ENCODE results near the gene SORCS2. TPM values are rescaled to one million over a fixed set of nuclear protein-coding genes. Genes with fewer than 3 reads are reported as not detected.

Gene SORCS2
- total RNA-seq, 6 donors from 2014 or later = 2.2 to 28.3 (median 7.2) TPM

GRCh38 chr4:7764466-7764865, 572.1 kb downstream of the SORCS2 start:
- Histone ChIP-seq H3K9me3 (no peaks in the 10 kb centered on the region), H3K36me3 (peaks cover 0 to 56% (median 24%) of the 10 kb centered on the region in 4 donors), H3K27me3 (no peaks in the 10 kb centered on the region), H3K4me1 (no peaks in the 10 kb centered on the region), H3K27ac (no peak overlapping the region), H3K4me3 (no peak overlapping the region)
- 89 to 95% methylated on average over 4 to 5 of the region's 5 CpGs for WGBS, 2 donors
- DNase-seq = no peak
- ATAC-seq (ENCODE audit: low FRiP score in 2 of 2) = no peak
- TF ChIP-seq POLR2A (IDR thresholded peaks at IDR 0.05) (no peak), EP300 (IDR thresholded peaks at IDR 0.05) (no peak), POLR2AphosphoS5 (IDR thresholded peaks at IDR 0.05) (no peak), CTCF (IDR thresholded peaks at IDR 0.05) (no peak)

- no peak for TF ChIP-seq POLR2AphosphoS5 (IDR thresholded peaks at IDR 0.05)
- TF ChIP-seq POLR2A (IDR thresholded peaks at IDR 0.05) = no peak
- TF ChIP-seq CTCF (IDR thresholded peaks at IDR 0.05) = no peak
- TF ChIP-seq EP300 (IDR thresholded peaks at IDR 0.05) = no peak
- Histone ChIP-seq H3K4me3 (no peak overlapping the region), H3K9me3 (no peaks in the 10 kb centered on the region), H3K36me3 (peaks cover 0 to 68% (median 28%) of the 10 kb centered on the region in 4 donors), H3K27ac (no peak overlapping the region), H3K27me3 (no peaks in the 10 kb centered on the region), H3K4me1 (no peaks in the 10 kb centered on the region)
- ATAC-seq (ENCODE audit: low FRiP score in 2 of 2) = no peak
- 91 to 95% methylated on average over 4 to 12 of the region's 12 CpGs for WGBS, 2 donors
- DNase-seq = no peak
Observed at GRCh38 chr4:7765666-7766065, 573.3 kb downstream of the SORCS2 start.

GRCh38 chr4:7766086-7766485, 573.7 kb downstream of the SORCS2 start:
- Histone ChIP-seq H3K27me3 (no peaks in the 10 kb centered on the region), H3K36me3 (peaks cover 0 to 70% (median 28%) of the 10 kb centered on the region in 4 donors), H3K4me1 (no peaks in the 10 kb centered on the region), H3K9me3 (no peaks in the 10 kb centered on the region), H3K27ac (no peak overlapping the region), H3K4me3 (no peak overlapping the region)
- no peak for TF ChIP-seq POLR2AphosphoS5 (IDR thresholded peaks at IDR 0.05)
- no peak for TF ChIP-seq EP300 (IDR thresholded peaks at IDR 0.05)
- TF ChIP-seq POLR2A (IDR thresholded peaks at IDR 0.05) = no peak
- no peak for TF ChIP-seq CTCF (IDR thresholded peaks at IDR 0.05)
- WGBS, 2 donors = 88 to 95% methylated on average over 3 to 11 of the region's 11 CpGs
- ATAC-seq (ENCODE audit: low FRiP score in 2 of 2) = no peak
- no peak for DNase-seq

- Histone ChIP-seq H3K27ac (no peak overlapping the region), H3K36me3 (peaks cover 0 to 77% (median 29%) of the 10 kb centered on the region in 4 donors), H3K4me3 (no peak overlapping the region), H3K9me3 (no peaks in the 10 kb centered on the region), H3K27me3 (no peaks in the 10 kb centered on the region), H3K4me1 (no peaks in the 10 kb centered on the region)
- DNase-seq (no peak), ATAC-seq (ENCODE audit: low FRiP score in 2 of 2) (no peak)
- WGBS, 2 donors = 85 to 89% methylated on average over 23 of the region's 23 CpGs
- no peak for TF ChIP-seq POLR2A (IDR thresholded peaks at IDR 0.05)
Observed at GRCh38 chr4:7766661-7767345, 574.5 kb downstream of the SORCS2 start.

GRCh38 chr4:7767526-7767925, 575.2 kb downstream of the SORCS2 start:
- Histone ChIP-seq H3K9me3 (no peaks in the 10 kb centered on the region), H3K4me3 (no peak overlapping the region), H3K27me3 (no peaks in the 10 kb centered on the region), H3K4me1 (no peaks in the 10 kb centered on the region), H3K36me3 (peaks cover 0 to 76% (median 31%) of the 10 kb centered on the region in 4 donors), H3K27ac (no peak overlapping the region)
- DNase-seq = no peak
- ATAC-seq (ENCODE audit: low FRiP score in 2 of 2) = no peak
- WGBS, 2 donors = 77 to 80% methylated on average over 8 to 9 of the region's 9 CpGs
- TF ChIP-seq CTCF (IDR thresholded peaks at IDR 0.05) (no peak), POLR2AphosphoS5 (IDR thresholded peaks at IDR 0.05) (no peak), EP300 (IDR thresholded peaks at IDR 0.05) (no peak), POLR2A (IDR thresholded peaks at IDR 0.05) (no peak)
